ENCODE measurements around the gene PRTFDC1. TPM values are rescaled to one million over a fixed set of nuclear protein-coding genes. Genes with fewer than 3 reads are reported as not detected.

Gene PRTFDC1
- not detected in 2 replicates for total RNA-seq (2014; rRNA removed; shearing (Covaris generic))

GRCh38 chr10:24952143-24952706 lies at the start of gene PRTFDC1:
Gene PRTFDC1 (minus strand): TSS chr10:24952606. CDS start chr10:24952575, 31 bp downstream.

Small RNAs within 50 kb of the gene (small RNA-seq; reads per million reads assigned to genes)
- gene AL512598.1 = not detected
- not detected for gene RN7SKP241

Other genes with a start within 250 kb of the PRTFDC1 start
- gene ARHGAP21, start 228.7 kb downstream of the PRTFDC1 start, total RNA-seq (2014; rRNA removed; shearing (Covaris generic)) = 32.5 and 33.8 TPM in 2 replicates
- gene ENKUR, start 63.6 kb upstream of the PRTFDC1 start, total RNA-seq (2014; rRNA removed; shearing (Covaris generic)) = 0.15 and 0.45 TPM in 2 replicates
- gene THNSL1, start 64.0 kb upstream of the PRTFDC1 start, total RNA-seq (2014; rRNA removed; shearing (Covaris generic)) = 2.5 and 2.7 TPM in 2 replicates
- 5.5 and 6.1 TPM in 2 replicates for gene GPR158, start 222.4 kb upstream of the PRTFDC1 start, total RNA-seq (2014; rRNA removed; shearing (Covaris generic))